ENCODE data around the gene PLEKHA4.
A peak's percentile ranks its signal among the peaks of the same experiment; 100 is the strongest.
"Not testable (repeated sequence)": the region's sequence is repeated elsewhere in the genome, so short reads cannot be mapped to it uniquely, and the experiment has no call there.

PLEKHA4 gene

GRCh38 chr19:48795685-48796070 lies 72.7 kb downstream of the PLEKHA4 start:
- DNase-seq = no peak

GRCh38 chr19:48795055-48795684 lies 73.2 kb downstream of the PLEKHA4 start:
- peak; percentile 97 for DNase-seq

GRCh38 chr19:48794291-48794690 lies 74.1 kb downstream of the PLEKHA4 start:
- no peak for DNase-seq

- peak; percentile 69 for DNase-seq
Measured at GRCh38 chr19:48793271-48793670, 75.1 kb downstream of the PLEKHA4 start.

- not testable (repeated sequence) for DNase-seq
Measured at GRCh38 chr19:48787331-48787730, 81.1 kb downstream of the PLEKHA4 start.

Data from NCI-H82 (cell line).